ENCODE data around the gene IBA57. TPM values are rescaled to one million over a fixed set of nuclear protein-coding genes. Genes with fewer than 3 reads are reported as not detected.
A peak's percentile ranks its signal among the peaks of the same experiment; 100 is the strongest.

Gene IBA57
- total RNA-seq, 2 experiments from 2014 or later = 9.7 to 10.8 TPM

- ATAC-seq (no peak), DNase-seq (peak; percentile 4)
- Mint-ChIP-seq H3K36me3 (ENCODE audit: low read depth) (no peaks in the 10 kb centered on the region), H3K4me1 (ENCODE audit: low read depth) (peaks cover 35% of the 10 kb centered on the region), H3K4me3 (no peak overlapping the region), H3K27ac (peak overlapping the region; percentile 67), H3K9me3 (no peaks in the 10 kb centered on the region), H3K27me3 (no peaks in the 10 kb centered on the region)
- TF ChIP-seq CTCF (IDR thresholded peaks at IDR 0.05) = no peak
- POLR2A ChIA-PET = interaction anchor here (0.6 to 4.1 kb wide), 3 partner anchors 10 to 343 kb away, joined by 3 to 16 read pairs (median 4); partner anchors contain the start of gene GUK1
- CTCF ChIA-PET = interaction anchor here (0.8 to 3.5 kb wide), 3 partner anchors 10 to 21 kb away, joined by 3 to 12 read pairs (median 3); partner anchors contain the start of gene IBA57
- intact Hi-C loops (cut with micrococcal nuclease) = no loop called here
Measured at GRCh38 chr1:228152097-228152917, 13.3 kb upstream of the IBA57 start.

GRCh38 chr1:228152918-228153258, 12.7 kb upstream of the IBA57 start:
- no peak for TF ChIP-seq CTCF (IDR thresholded peaks at IDR 0.05)
- Mint-ChIP-seq H3K9me3 (no peaks in the 10 kb centered on the region), H3K27me3 (no peaks in the 10 kb centered on the region), H3K27ac (peak overlapping the region; percentile 67), H3K4me3 (no peak overlapping the region), H3K36me3 (ENCODE audit: low read depth) (no peaks in the 10 kb centered on the region), H3K4me1 (ENCODE audit: low read depth) (peaks cover 38% of the 10 kb centered on the region)
- DNase-seq = no peak
- ChIA-PET CTCF (interaction anchor here (0.8 to 3.5 kb wide), 3 partner anchors 10 to 22 kb away, joined by 3 to 12 read pairs (median 3); partner anchors contain the start of gene IBA57), POLR2A (interaction anchor here (0.6 to 4.1 kb wide), 2 partner anchors 11 to 343 kb away, joined by 3 to 16 read pairs; partner anchors contain the start of gene GUK1)
- intact Hi-C loops (cut with micrococcal nuclease) = no loop called here
- ATAC-seq = no peak

- POLR2A ChIA-PET = interaction anchor here (1.1 to 4.1 kb wide), 2 partner anchors 10 to 12 kb away, joined by 3 to 16 read pairs; partner anchors contain the start of gene GUK1
- ATAC-seq (no peak), DNase-seq (no peak)
- Mint-ChIP-seq H3K4me1 (ENCODE audit: low read depth) (peaks cover 38% of the 10 kb centered on the region), H3K36me3 (ENCODE audit: low read depth) (no peaks in the 10 kb centered on the region), H3K27me3 (no peaks in the 10 kb centered on the region), H3K27ac (peak overlapping the region; percentile 81), H3K9me3 (no peaks in the 10 kb centered on the region), H3K4me3 (no peak overlapping the region)
- CTCF ChIA-PET = interaction anchor here (3.5 kb wide), 1 partner anchor 11 kb away, joined by 12 read pairs; the partner anchor contains the start of gene IBA57
- no peak for TF ChIP-seq CTCF (IDR thresholded peaks at IDR 0.05)
- intact Hi-C loops (cut with micrococcal nuclease) = no loop called here
Measured at GRCh38 chr1:228154021-228154669, 11.5 kb upstream of the IBA57 start.

- Mint-ChIP-seq H3K9me3 (no peaks in the 10 kb centered on the region), H3K27ac (peak overlapping the region; percentile 81), H3K4me1 (ENCODE audit: low read depth) (peaks cover 38% of the 10 kb centered on the region), H3K4me3 (no peak overlapping the region), H3K27me3 (no peaks in the 10 kb centered on the region), H3K36me3 (ENCODE audit: low read depth) (no peaks in the 10 kb centered on the region)
- POLR2A ChIA-PET = interaction anchor here (0.8 to 4.1 kb wide), 3 partner anchors 10 to 13 kb away, joined by 3 to 16 read pairs (median 3); partner anchors contain the start of gene GUK1
- DNase-seq (peak; percentile 84), ATAC-seq (peak; percentile 79)
- intact Hi-C loops (cut with micrococcal nuclease) = no loop called here
- no peak for TF ChIP-seq CTCF (IDR thresholded peaks at IDR 0.05)
- CTCF ChIA-PET = interaction anchor here (1.1 to 3.5 kb wide), 2 partner anchors 10 to 12 kb away, joined by 3 to 12 read pairs; partner anchors contain the start of gene IBA57
Measured at GRCh38 chr1:228154670-228155571, 10.7 kb upstream of the IBA57 start.

Measured in activated CD8-positive, alpha-beta T cell treated with anti-CD3 and anti-CD28 coated beads for 36 hours (primary cell).